ENCODE data around the gene CRISP3. TPM values are rescaled to one million over a fixed set of nuclear protein-coding genes. Genes with fewer than 3 reads are reported as not detected.

Gene CRISP3
- total and polyA plus RNA-seq, 9 of the 15 experiments (the other 6 are each of a cell fraction or from before 2014, with no cell fraction given), result 0.21 to 2.0 (median 0.58) TPM

- TF ChIP-seq ZNF318 (IDR thresholded peaks at IDR 0.05; ENCODE audit: borderline replicate concordance in 1 of 2, low read depth in 1 of 2), result no peak
- 0 out of 4 replicates have a peak, but pooled peaks of 1 of the 2 experiments have one; percentile 13 for TF ChIP-seq HDAC1 (IDR thresholded peaks at IDR 0.05)
- TF ChIP-seq NUFIP1 (IDR thresholded peaks at IDR 0.05; ENCODE audit: partially characterized antibody), result no peak
- TF ChIP-seq KAT2B (IDR thresholded peaks at IDR 0.05; ENCODE audit: low read depth, low read length), result no peak
- peak; percentile 92 for TF ChIP-seq TEAD4 (IDR thresholded peaks at IDR 0.05; ENCODE audit: low read length)
- no peak for TF ChIP-seq TEAD4 (CRISPR knock-in tag; IDR thresholded peaks at IDR 0.05; ENCODE audit: borderline replicate concordance)
- TF ChIP-seq NR3C1 (CRISPR knock-in tag; IDR thresholded peaks at IDR 0.05), result no peak
- TF ChIP-seq ZNF274 (IDR thresholded peaks at IDR 0.05; ENCODE audit: borderline replicate concordance, low read depth, low read length), result no peak
- TF ChIP-seq NFE2L1 (tag; IDR thresholded peaks at IDR 0.05; ENCODE audit: borderline replicate concordance, low read depth), result no peak
- TF ChIP-seq ELK3 (CRISPR knock-in tag; IDR thresholded peaks at IDR 0.05), result 0 out of 2 replicates have a peak, but pooled peaks have one; percentile 32
- no peak for TF ChIP-seq ZNF764 (CRISPR knock-in tag; IDR thresholded peaks at IDR 0.05; ENCODE audit: low read depth)
- peak; percentile 73 for TF ChIP-seq ZNF316 (IDR thresholded peaks at IDR 0.05)
- TF ChIP-seq JUNB (CRISPR knock-in tag; conservative IDR thresholded peaks at IDR 0.05), result no peak
- no peak for TF ChIP-seq BRD9 (IDR thresholded peaks at IDR 0.05; ENCODE audit: low read depth, partially characterized antibody)
- no peak for TF ChIP-seq NR0B1 (IDR thresholded peaks at IDR 0.05; ENCODE audit: partially characterized antibody)
- peak; percentile 90 for TF ChIP-seq TAL1 (IDR thresholded peaks at IDR 0.05)
- TF ChIP-seq ZNF324 (CRISPR knock-in tag; IDR thresholded peaks at IDR 0.05), result no peak
- TF ChIP-seq NFXL1 (CRISPR knock-in tag; IDR thresholded peaks at IDR 0.05), result no peak
- peak; percentile 63; the same call in 1 of the 2 replicates for TF ChIP-seq LEF1 (IDR thresholded peaks at IDR 0.05)
- no peak for TF ChIP-seq ZFP1 (CRISPR knock-in tag; IDR thresholded peaks at IDR 0.05)
Observed at GRCh38 chr6:49782293-49782692, 38.1 kb upstream of the CRISP3 start (continued).

All from K562 (cell line).